ENCODE measurements around the gene EVI5.

DNA sequence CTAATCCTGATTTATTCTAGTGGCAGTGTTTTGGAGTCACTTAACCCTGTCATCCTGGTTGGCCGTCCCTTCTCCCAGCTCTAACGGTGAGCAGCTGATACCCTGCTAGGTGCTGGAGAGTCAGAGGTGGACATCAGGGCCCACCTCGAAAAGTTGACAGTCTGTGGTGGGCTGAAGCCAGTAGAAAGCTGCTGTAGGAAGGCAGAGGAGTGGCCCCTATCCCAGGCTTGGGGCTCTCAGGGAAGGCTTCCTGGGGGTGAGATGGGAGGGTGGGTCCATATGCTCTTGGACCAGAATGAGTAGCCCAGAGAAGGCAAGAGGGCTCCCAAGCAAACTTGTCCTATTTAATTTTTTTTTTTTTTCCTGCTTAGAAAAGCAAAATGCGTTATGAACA, 46.5 kb upstream of the EVI5 start:
- TF ChIP-seq EZH2 (IDR thresholded peaks at IDR 0.05; ENCODE audit: insufficient read depth, poor library complexity, severe bottlenecking) (no peak), EZH2phosphoT487 (IDR thresholded peaks at IDR 0.05; ENCODE audit: insufficient read depth, low read depth) (no peak)

Data from GM23248 (cell line).